ENCODE results near the gene QTRT2.

QTRT2 gene

DNA sequence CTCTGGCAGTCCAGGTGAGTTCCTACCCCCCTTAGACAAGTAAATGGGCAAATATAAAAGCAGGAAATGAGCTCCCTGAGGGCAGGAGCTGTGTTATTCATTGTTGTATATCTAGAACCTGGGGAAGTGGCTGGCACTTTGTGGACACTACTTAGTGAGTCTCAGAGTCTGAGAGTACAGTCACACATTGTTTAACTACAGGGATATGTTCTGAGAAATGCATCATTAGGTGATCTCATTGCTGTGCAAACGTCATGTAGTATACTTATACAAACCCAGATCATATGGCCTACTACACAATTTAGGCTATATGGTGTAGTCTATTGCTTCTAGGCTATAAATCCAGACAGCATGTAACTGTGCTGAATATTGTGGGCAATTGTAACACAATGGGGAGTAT lies 69.9 kb downstream of the QTRT2 start:
- DNase-seq (ENCODE audit: low read depth), result no peak

DNA sequence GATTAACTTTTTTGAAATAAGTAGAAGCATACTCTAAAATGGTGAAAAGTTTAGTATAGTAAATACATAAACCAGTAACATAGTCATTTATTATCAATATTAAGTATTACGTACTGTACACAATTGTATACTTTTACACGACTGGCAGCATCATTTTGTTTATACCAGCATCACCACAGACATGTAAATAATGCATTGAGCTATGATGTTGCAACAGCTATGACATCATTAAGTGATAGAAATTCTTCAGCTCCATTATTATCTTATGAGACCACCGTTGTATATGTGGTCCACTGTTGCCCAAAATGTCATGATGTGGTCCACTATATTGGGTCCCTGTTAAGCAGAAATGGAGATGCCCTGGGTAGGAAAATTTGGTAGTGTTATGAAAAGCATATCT lies 71.0 kb downstream of the QTRT2 start:
- no peak for DNase-seq (ENCODE audit: low read depth)

DNA sequence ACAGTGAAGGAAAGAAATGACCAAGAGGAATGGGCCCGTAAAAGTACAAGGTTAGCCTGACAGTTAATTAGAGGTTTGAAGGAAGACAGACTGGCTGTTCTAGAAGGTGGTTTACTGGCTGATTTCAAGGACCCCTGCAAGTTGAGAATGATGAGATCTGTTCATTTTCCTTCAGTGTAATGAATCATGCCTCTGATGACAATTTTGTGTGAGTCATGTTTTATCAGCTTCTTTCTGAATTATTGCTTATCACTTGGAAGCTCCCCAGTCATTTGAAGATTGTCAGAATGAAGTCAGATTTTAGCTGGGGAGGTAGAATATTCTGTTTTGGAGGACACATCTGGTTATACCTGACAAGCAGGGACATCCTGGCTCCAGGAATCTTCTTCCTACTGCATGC lies 71.7 kb downstream of the QTRT2 start:
- no peak for DNase-seq (ENCODE audit: low read depth)

DNA sequence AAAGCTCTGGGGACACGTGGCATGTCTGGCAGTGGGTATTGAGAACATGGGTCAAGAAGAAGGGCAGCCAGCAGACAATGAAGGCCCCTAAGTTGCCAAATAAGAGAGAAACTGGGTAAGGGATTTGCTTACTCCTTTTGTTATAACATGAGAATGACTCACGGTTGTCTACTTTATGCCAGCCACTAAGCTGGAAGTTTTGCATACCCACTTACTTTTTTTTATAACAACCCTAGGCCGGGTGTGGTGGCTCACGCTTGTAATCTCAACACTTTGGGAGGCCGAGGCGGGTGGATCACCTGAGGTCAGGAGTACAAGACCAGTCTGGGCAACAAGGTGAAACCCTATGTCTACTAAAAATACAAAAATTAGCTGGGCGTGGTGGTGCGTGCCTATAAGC lies 72.3 kb downstream of the QTRT2 start:
- no peak for DNase-seq (ENCODE audit: low read depth)

DNA sequence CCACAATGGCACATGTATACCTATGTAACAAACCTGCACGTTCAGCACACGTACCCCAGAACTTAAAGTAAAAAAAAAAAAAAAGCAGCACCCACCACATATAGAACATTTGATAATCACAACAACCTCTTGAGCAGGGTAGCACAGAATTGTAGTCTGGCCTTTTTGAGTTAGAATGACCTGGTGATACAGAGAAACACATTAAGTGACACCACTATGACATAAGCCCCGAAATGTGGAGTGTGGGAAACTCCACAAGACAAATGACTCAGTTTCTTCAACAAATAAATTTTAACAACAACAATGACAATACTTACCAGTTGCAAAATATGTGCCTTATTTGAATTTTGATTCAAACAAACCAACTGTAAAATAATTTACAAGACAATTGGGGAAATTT lies 76.0 kb downstream of the QTRT2 start:
- no peak for DNase-seq (ENCODE audit: low read depth)

DNA sequence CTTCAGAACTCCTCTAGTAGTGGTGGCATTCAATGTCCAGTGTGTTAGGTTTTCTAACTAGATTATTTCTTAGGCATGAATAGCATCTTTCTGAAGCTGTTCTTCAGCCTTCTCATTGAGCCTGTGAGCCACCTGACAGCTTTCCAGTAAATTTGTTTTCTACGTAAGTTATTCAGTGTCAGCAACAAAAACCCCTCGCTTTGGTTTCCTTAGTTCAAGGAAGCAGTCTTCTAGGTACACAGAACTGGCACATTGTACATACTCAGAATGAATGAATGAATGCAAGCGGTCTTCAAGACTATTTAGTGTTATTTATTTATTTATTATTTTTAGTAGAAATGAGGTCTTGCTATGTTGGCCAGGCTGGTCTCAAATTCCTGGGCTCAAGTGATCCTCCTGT lies 77.4 kb downstream of the QTRT2 start:
- no peak for DNase-seq (ENCODE audit: low read depth)

All from activated T-helper 1 cell treated with Interleukin-2 at 50 U/mL for 16 hours (primary cell).